GM21390 (cell line): Measurements from ENCODE around the gene KRT32.
"Not testable (repeated sequence)": the region's sequence is repeated elsewhere in the genome, so short reads cannot be mapped to it uniquely, and the experiment has no call there.

Source experiments
- ATAC-seq: cut with Tn5 transposase; IDR thresholded peaks from one replicate; pipeline ENCODE4 v1.9.1; 2021; ENCODE audit not compliant: unreplicated experiment

Gene KRT32

DNA sequence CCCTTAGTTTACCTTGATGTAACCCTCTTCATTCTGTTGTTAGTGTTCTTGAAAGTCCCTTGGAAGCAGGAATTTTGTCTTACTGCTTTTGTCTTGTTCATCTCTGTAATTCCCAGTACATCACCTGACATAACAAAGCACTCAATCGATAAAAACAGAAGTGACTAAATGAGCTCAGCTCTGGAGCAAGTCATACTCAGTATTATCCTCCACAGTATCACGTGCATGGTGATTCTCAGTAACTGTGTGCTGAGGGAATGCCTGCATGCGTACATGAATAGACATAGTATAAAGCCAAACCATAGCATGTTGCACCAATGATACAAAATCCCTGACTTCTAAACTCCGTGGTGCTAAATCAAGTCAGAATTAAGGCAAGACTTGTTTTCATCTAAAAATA is 33.6 kb downstream of the KRT32 start:
- ATAC-seq = no peak

- ATAC-seq = not testable (repeated sequence)
Measured at GRCh38 chr17:41430376-41430775, 36.8 kb downstream of the KRT32 start.

DNA sequence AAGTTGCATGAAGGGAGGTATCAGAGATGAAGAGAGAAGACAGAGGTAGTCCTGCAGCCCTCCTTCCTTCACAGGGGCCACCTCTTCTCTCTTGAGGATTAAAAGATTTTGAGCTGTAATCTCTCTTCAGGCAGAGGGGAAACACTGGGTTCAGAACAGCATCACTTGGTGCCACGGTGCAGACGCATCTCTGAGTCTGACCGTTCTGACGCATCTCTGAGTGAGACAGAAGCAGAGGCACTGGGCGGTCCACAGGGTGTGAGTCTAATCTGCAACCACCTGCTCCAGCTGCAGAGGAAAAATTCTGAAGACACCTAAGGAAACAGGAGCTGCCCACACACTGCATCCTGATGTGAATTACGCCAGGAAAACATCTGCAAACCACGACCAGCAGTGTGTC is 37.5 kb downstream of the KRT32 start:
- ATAC-seq = no peak

GRCh38 chr17:41428591-41429291 is 38.4 kb downstream of the KRT32 start:
- no peak for ATAC-seq

GRCh38 chr17:41424111-41424635 is 43.0 kb downstream of the KRT32 start, which contains the start of gene KRT37:
KRT37 (minus strand) TSS chr17:41424585; CDS start chr17:41424523, 62 bp downstream.
- ATAC-seq = no peak

DNA sequence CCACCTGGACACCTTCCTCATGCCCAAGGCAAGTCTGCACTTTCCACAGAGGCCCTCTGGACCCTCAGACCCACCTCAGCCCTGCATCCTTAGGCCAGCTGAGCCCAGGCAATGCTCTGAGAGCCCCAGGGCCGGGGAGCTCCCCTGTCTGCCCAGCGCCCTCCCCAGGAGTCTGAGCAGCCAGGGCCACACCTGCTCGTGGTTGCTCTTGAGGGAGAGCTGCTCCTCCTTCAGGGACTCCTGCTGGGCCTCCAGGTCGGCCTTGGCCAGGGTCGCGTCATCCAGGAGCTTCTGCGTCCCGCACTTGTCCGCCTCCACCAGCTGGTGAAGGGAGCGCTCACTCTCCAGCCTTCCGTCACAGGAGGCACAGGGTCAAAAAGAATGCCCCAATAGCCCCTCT is 44.6 kb downstream of the KRT32 start:
- ATAC-seq = not testable (repeated sequence)

GRCh38 chr17:41421617-41422016 is 45.6 kb downstream of the KRT32 start:
- ATAC-seq = no peak

DNA sequence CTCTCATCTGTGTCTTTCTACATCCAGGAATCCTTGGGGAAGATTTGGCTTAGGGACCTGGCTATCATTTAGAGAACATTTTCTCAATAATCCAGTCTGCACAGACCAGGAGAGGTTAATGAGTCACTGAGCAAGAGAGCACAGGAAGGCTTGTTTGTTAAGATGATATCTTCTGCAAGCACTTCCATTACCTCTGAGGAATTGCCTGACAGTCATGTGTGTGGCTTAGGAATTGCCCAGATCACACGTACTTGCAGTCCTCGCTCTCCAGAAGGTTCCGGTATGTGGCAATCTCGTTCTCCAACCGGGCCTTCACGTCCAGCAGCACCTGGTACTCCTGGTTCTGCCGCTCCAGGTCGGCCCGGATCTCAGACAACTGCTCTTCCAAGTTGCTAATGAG is 46.1 kb downstream of the KRT32 start:
- no peak for ATAC-seq

DNA sequence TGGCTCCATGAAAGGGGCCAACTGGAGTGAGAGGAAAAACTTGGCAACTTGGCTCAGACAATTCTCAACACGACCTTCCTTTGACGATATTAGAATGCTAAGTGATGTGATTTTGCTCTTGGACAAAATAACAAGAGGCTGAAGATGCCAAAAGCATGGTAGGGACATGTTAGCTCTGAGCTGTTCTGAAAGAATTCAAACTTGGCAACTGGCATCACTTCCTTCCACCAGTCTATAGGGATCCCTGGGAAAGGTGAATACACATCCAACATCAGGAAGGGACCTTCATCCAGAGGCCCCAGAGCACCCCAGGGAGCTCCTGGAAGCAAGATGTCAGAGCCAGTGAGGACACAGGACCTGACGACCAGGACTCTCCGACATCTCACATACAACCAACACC is 47.1 kb downstream of the KRT32 start:
- no peak for ATAC-seq

GRCh38 chr17:41419716-41420115 is 47.5 kb downstream of the KRT32 start:
- no peak for ATAC-seq

GRCh38 chr17:41418116-41418860 is 48.9 kb downstream of the KRT32 start:
- no peak for ATAC-seq

- ATAC-seq = no peak
Measured at GRCh38 chr17:41417576-41418015, 49.6 kb downstream of the KRT32 start.

DNA sequence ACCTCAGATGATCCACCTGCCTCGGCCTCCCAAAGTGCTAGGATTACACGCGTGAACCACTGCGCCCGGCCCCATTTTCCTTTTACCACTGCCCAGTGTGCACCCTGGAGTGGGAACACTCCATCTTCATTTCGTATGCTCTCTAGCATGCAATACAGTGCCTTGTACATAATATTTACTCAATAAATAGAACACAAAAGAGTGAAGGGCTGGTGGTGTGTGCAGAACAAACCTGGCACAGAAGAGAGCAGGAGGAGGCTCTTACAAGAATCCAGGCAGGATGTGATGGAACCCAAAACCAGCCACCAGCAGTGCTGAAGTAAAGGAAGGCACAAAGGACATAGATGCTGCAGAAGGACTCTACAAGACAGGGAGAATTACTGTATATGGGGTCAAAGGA is 50.1 kb downstream of the KRT32 start:
- no peak for ATAC-seq

GRCh38 chr17:41416479-41416878 is 50.7 kb downstream of the KRT32 start:
- no peak for ATAC-seq

DNA sequence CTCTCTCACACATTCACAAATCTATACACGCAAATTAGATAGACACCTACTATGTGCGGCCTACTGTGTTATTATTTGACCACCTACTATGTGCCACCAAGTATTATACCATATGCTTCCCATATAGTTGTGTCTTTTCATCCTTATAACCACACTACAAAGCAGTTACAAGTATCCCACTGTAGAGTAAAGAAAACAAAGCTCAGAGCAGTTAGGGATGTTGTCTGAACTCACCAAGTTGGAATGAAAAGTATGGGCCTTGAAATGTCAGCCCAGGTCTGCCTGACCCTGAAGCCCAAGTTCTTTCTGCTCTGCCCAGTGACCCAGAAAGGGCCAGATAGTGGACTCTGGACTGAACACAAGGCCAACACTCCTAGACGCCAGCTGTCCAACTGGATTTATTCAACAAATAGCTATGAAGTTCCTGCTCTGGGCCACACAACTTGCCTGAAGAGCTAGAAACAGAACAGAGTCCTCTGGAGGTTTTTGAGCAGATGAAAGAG is 51.3 kb downstream of the KRT32 start:
- no peak for ATAC-seq

DNA sequence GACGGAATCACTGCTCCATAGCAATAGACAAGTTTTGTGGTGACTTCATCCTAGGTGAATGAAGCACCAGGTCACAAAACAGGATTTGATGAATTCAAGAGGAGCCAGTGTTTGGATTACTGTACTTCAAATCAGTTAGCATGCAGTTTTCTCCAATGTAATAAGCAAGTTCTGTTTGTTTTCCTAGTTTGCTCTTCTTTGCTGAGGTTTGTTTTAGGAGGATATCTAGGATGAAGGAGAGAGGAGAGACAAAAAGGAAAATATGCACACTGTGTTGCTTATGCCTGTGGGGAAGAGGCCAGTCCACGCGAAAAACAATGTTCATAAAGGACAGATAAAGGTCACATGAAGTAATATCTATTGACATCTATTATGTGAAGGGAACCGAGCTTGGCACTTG is 51.8 kb downstream of the KRT32 start:
- no peak for ATAC-seq

DNA sequence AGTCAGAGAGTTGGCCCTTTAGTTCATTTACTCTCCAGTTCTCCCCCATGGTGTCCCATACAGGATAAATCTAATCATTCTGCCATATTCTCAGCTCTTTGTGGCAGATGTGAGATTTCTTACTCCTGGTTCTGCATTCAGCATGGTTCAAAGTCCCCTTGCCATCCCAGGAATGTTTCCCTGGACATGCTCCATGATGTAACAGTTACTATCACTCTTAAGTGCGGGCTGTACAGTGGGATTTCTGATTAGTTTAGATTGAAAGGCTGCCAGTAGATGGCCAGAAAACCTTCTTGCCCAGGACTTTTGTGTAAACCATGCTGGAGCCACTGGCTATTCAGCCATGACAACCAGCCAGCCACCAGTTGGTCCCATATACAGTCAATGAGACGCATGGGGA is 53.2 kb downstream of the KRT32 start:
- ATAC-seq = no peak

DNA sequence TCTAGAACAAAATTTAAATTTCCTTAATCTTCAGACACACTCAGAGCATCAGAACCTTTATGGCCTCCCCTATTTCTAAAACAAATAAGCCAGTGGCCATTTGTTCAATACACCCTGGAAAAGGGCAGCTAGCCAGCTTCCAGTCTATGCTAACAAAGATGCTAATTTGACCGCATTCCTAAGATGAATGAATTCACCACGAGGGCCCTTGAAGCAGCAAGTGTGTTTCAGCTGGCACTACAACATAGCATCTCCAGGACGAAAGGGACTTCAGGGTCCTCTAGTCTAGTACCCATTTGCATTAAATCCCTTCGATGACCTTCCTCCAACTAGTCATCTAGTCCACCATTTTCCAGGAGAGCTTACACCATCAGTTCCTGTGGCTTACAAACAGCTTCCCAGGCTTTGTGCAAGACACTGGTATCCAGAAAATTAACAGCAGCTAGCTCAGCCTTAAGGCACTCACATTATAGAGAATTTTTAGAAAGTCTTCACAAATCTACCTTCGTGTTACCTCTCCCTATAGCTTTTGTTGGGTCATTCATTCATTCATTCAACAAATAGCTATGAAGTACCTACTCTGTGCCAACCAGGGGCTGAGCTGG is 53.7 kb downstream of the KRT32 start:
- ATAC-seq = no peak

GRCh38 chr17:41411072-41411840 is 55.9 kb downstream of the KRT32 start:
- ATAC-seq = no peak
